ENCODE data around the gene PKM.
A peak's percentile ranks its signal among the peaks of the same experiment; 100 is the strongest.

- TF ChIP-seq PAX5 (IDR thresholded peaks at IDR 0.05; ENCODE audit: insufficient read depth, low read length, severe bottlenecking) (no peak), SPI1 (IDR thresholded peaks at IDR 0.05; ENCODE audit: low read depth, low read length) (no peak), POLR2A (IDR thresholded peaks at IDR 0.05; ENCODE audit: low read depth, low read length) (0 out of 2 replicates have a peak, but pooled peaks have one; percentile 41), TAF1 (IDR thresholded peaks at IDR 0.05; ENCODE audit: low read depth, low read length) (no peak; the same call in 1 of the 2 replicates)
Measured at GRCh38 chr15:72237029-72237852, 6.3 kb upstream of the PKM start.
